Measurements from ENCODE around the gene ANKRD10.

DNA sequence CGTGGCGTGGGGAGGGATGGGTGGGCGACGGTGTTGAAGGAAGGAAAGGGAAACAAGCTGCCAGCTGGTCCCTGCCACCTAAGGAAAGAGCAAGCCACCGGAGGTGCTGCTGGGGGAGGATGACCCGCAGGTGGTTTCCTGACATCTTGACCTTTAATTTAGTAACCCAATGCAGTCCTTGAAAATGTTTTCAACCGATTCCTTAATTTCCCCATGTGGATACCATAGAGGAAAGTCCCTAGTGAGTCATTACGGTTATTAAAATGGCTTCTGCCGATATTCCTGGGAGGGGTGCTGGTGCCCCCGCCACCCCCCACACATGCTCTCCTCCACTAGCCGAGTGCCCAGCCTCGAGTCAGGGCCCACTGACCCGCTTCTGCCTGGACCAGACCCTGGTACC is 6.3 kb upstream of the ANKRD10 start:
- no peak for TF ChIP-seq POLR2A (IDR thresholded peaks at IDR 0.05)
- TF ChIP-seq, protein P1, sequence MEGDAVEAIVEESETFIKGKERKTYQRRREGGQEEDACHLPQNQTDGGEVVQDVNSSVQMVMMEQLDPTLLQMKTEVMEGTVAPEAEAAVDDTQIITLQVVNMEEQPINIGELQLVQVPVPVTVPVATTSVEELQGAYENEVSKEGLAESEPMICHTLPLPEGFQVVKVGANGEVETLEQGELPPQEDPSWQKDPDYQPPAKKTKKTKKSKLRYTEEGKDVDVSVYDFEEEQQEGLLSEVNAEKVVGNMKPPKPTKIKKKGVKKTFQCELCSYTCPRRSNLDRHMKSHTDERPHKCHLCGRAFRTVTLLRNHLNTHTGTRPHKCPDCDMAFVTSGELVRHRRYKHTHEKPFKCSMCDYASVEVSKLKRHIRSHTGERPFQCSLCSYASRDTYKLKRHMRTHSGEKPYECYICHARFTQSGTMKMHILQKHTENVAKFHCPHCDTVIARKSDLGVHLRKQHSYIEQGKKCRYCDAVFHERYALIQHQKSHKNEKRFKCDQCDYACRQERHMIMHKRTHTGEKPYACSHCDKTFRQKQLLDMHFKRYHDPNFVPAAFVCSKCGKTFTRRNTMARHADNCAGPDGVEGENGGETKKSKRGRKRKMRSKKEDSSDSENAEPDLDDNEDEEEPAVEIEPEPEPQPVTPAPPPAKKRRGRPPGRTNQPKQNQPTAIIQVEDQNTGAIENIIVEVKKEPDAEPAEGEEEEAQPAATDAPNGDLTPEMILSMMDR (IDR thresholded peaks at IDR 0.05), result no peak
- no peak for TF ChIP-seq POLR2AphosphoS5 (IDR thresholded peaks at IDR 0.05)
